Uterus (tissue), 4 donors: ENCODE results near the gene RUNX1. TPM values are rescaled to one million over a fixed set of nuclear protein-coding genes. Genes with fewer than 3 reads are reported as not detected.

ENCODE experiments used
- DNase-seq, 2 donors: peaks; one replicate each; pipeline ENCODE4 v3.0.0-alpha.2; 2019 to 2020
- H3K27ac ChIP-seq, 2 donors: fragments of 200-600 bp; sonication (generic); 1 replicate in 1 of 2; 2 replicates in 1 of 2; pipeline ENCODE4 v1.5.1; 2016 to 2018
- H3K27me3 ChIP-seq, 2 donors: fragments of 200-600 bp; sonication (generic); one replicate each; pipeline ENCODE4 v1.5.1; 2018 to 2019; ENCODE audit warnings: control low read depth in 1 of 2
- H3K36me3 ChIP-seq, 2 donors: fragments of 200-600 bp; sonication (generic); one replicate each; pipeline ENCODE4 v1.5.1; 2019; ENCODE audit warnings: control low read depth in 1 of 2
- H3K4me1 ChIP-seq, 2 donors: fragments of 200-600 bp; sonication (generic); one replicate each; pipeline ENCODE4 v1.5.1; 2018 to 2019; ENCODE audit warnings: control low read depth in 1 of 2
- H3K4me3 ChIP-seq, 2 donors: fragments of 200-600 bp; sonication (generic); 1 replicate in 1 of 2; 2 replicates in 1 of 2; pipeline ENCODE4 v1.5.1; 2018 to 2019; ENCODE audit warnings: mild to moderate bottlenecking in 1 of 2
- H3K9me3 ChIP-seq, 2 donors: fragments of 200-600 bp; sonication (generic); one replicate each; pipeline ENCODE4 v1.5.1; 2019; ENCODE audit warnings: control low read depth in 1 of 2
- POLR2A ChIP-seq, 2 donors: fragments of 450-650 bp; IDR thresholded peaks; one replicate each; pipeline ENCODE4 v1.6.1; 2016; ENCODE audit warnings: antibody characterized with exemption in 2 of 2, mild to moderate bottlenecking in 1 of 2, moderate library complexity in 1 of 2
- intact Hi-C: fragments of 100-400 bp; cut with DNase I; formaldehyde crosslinking; loops from one replicate; pipeline ENCODE4 v1.15.1; 2023; ENCODE audit warnings: low total_unique reads
- total RNA-seq, 4 donors: library from RNA; depleted of rRNA in 3 of 4; stranded (reverse); fragments of >200 nt in 3 of 4; gene quantifications; one replicate each; pipeline versions ENCODE4 v1.1.0 to v1.2.4, GENCODE V29; 2014 to 2023
- TF ChIP-seq, protein P1 (sequence below), 4 experiments: fragments of 200-600 bp in 2 of 4; fragments of 450-650 bp in 2 of 4; sonication (generic) in 2 of 4; IDR thresholded peaks; one replicate each; pipeline ENCODE4 v1.5.1; 2016 to 2019; ENCODE audit warnings: antibody characterized with exemption in 4 of 4, mild to moderate bottlenecking in 2 of 4, moderate library complexity in 1 of 4
- donor health status: DM: yes; HTN: yes; CAD: no.

Gene RUNX1
- total RNA-seq, 4 donors from 2014 or later, result under 0.01 to 13.2 (median 8.7) TPM

DNA sequence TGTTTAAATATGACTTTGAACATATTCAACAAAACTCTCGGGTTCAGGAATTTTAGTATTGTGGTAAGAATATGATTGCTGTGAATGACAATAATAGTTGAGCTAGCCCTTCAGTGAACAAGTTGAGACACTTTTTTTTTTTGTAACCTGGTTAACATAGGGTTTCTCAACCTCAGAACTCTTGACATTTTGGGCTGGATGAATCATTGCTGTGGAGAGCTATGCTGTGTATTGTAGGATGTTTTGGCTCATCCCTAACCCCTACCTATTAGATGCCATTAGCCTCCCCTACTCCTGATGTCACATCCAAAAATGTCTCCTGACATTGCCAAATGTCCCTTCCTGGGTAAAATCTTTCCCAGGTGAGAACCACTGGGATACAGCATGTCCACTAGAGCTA lies 113.7 kb downstream of the RUNX1 start:
- Histone ChIP-seq H3K9me3 (no peaks in the 10 kb centered on the region), H3K36me3 (no peaks in the 10 kb centered on the region), H3K27me3 (no peaks in the 10 kb centered on the region), H3K27ac (no peak overlapping the region), H3K4me1 (no peaks in the 10 kb centered on the region), H3K4me3 (no peak overlapping the region)
- DNase-seq, result no peak
- intact Hi-C loops, result no loop called here
- TF ChIP-seq, protein P1, sequence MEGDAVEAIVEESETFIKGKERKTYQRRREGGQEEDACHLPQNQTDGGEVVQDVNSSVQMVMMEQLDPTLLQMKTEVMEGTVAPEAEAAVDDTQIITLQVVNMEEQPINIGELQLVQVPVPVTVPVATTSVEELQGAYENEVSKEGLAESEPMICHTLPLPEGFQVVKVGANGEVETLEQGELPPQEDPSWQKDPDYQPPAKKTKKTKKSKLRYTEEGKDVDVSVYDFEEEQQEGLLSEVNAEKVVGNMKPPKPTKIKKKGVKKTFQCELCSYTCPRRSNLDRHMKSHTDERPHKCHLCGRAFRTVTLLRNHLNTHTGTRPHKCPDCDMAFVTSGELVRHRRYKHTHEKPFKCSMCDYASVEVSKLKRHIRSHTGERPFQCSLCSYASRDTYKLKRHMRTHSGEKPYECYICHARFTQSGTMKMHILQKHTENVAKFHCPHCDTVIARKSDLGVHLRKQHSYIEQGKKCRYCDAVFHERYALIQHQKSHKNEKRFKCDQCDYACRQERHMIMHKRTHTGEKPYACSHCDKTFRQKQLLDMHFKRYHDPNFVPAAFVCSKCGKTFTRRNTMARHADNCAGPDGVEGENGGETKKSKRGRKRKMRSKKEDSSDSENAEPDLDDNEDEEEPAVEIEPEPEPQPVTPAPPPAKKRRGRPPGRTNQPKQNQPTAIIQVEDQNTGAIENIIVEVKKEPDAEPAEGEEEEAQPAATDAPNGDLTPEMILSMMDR (IDR thresholded peaks at IDR 0.05), result no peak
- TF ChIP-seq POLR2A (IDR thresholded peaks at IDR 0.05), result no peak

DNA sequence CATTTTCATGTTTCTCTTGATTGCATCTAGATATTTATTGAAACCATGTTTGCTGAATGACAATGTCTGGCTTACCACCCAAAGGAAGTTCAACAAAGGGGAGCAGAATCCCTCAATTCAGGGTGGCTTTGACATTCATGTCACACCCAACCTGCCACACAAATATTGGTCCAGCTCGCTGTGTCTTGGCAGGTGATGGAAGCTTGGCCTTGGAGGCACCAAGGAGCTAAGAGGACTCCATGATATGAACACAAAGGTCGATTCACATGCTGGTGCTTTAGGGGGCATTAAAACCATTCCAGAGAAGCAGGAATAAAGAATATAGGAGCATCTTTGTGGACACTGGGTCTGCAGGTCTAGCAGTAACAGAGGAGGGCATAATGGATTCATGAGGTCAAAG lies 114.8 kb downstream of the RUNX1 start:
- no peaks in the 10 kb centered on the region for H3K4me1 ChIP-seq
- H3K36me3 ChIP-seq, result no peaks in the 10 kb centered on the region
- no peak for TF ChIP-seq POLR2A (IDR thresholded peaks at IDR 0.05)
- TF ChIP-seq, protein P1 (IDR thresholded peaks at IDR 0.05), result no peak
- H3K9me3 ChIP-seq, result no peaks in the 10 kb centered on the region
- DNase-seq, result no peak
- intact Hi-C loops, result no loop called here
- H3K27ac ChIP-seq, result no peak overlapping the region
- H3K4me3 ChIP-seq, result no peak overlapping the region
- no peaks in the 10 kb centered on the region for H3K27me3 ChIP-seq

DNA sequence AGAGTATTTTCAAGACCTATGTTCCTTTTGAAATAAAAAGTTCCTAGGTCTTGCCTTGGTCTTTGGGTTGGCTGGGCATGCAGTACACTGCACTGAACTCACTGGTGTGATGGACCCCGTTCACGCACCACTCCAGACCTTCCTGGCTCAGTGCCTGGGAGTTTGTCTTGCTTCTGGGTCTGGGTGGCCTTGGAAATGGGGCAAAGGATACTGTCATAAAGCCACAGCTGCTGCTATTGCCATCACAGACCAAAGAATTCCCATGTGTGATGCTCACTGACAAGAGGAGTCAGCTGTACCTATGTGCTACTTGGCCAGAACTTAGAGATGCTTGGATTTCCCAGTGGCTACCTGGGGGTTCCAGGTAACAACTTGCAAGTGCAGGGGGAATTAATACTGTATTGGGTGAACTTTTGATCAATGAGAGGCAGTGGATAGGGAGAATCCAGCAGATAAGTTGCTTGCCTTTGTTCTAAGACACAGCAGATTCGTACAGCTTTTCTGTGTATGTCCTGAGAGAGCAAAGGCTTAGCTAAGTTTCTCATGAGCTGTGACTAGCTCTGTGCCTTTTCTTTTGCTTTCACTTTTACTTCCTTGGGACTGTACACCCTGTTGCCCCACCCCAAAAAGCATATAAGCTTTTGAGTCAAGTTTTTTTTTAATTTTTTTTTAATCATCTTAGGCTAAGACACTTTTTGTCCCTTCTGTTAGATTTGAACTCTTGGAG lies 115.3 kb downstream of the RUNX1 start:
- Histone ChIP-seq H3K4me3 (no peak overlapping the region), H3K36me3 (no peaks in the 10 kb centered on the region)

DNA sequence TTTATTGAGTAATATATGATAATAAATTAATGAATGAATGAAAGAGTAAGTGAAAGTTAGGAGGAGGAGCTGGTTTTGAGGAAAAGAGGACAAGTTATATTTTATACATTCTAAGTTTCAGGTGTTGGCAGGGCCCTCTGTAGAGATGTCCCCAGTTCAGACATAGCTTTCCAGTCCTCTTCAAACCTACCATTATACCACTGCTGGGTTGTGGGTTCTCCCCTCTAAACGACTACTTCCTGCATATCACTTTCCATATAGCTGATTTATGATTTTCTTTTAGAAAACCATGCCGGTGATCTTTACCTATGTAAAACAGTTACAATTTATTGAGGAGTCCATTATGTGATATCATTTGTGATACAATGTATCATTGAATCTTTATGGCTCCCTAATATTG lies 116.9 kb downstream of the RUNX1 start:
- Histone ChIP-seq H3K36me3 (no peaks in the 10 kb centered on the region), H3K4me1 (no peaks in the 10 kb centered on the region), H3K4me3 (no peak overlapping the region), H3K27me3 (no peaks in the 10 kb centered on the region), H3K27ac (no peak overlapping the region), H3K9me3 (no peaks in the 10 kb centered on the region)
- intact Hi-C loops, result no loop called here
- no peak for DNase-seq
- no peak for TF ChIP-seq POLR2A (IDR thresholded peaks at IDR 0.05)
- TF ChIP-seq, protein P1 (IDR thresholded peaks at IDR 0.05), result no peak

More for the DNA sequence above, 115.3 kb downstream of the RUNX1 start:
- H3K27ac ChIP-seq, result no peak overlapping the region
- no peaks in the 10 kb centered on the region for H3K4me1 ChIP-seq
- intact Hi-C loops, result no loop called here
- no peak for TF ChIP-seq POLR2A (IDR thresholded peaks at IDR 0.05)
- TF ChIP-seq, protein P1 (IDR thresholded peaks at IDR 0.05), result no peak
- DNase-seq, result no peak
- no peaks in the 10 kb centered on the region for H3K9me3 ChIP-seq
- H3K27me3 ChIP-seq, result no peaks in the 10 kb centered on the region

DNA sequence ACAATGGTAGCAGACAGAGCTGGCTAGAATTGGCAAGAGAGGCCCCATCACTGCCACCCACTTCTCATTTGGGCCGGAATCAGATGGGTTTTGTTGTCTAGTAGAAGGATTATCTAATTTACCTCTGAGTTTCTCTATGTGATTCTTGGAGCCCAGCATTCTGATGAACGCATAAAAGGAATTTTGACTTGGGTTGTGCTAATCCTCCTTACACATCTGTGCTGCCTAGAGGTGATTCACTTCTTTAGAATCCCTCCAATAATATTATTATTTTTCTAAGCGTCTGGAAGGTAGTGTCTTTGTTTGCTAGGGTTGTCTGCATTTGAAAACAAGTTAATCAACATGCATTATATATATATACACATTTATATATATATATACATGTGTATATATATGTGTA lies 118.1 kb downstream of the RUNX1 start:
- Histone ChIP-seq H3K36me3 (no peaks in the 10 kb centered on the region), H3K27me3 (no peaks in the 10 kb centered on the region), H3K27ac (no peak overlapping the region), H3K4me1 (no peaks in the 10 kb centered on the region), H3K4me3 (no peak overlapping the region), H3K9me3 (no peaks in the 10 kb centered on the region)
- intact Hi-C loops, result no loop called here
- TF ChIP-seq POLR2A (IDR thresholded peaks at IDR 0.05), result no peak
- TF ChIP-seq, protein P1 (IDR thresholded peaks at IDR 0.05), result no peak
- no peak for DNase-seq
